Calu3 (cell line): Measurements from ENCODE around the gene CCDC28B. TPM values are rescaled to one million over a fixed set of nuclear protein-coding genes. Genes with fewer than 3 reads are reported as not detected.
A peak's percentile ranks its signal among the peaks of the same experiment; 100 is the strongest.

Experiments
- BruUV-seq: library from RNA; stranded (reverse); fragments of 400-500 nt; replicated peaks from 2 replicates; lab custom pipeline; 2021; lab: Mats Ljungman, UMichigan
- CTCF ChIA-PET: fragments of 300-600 bp; sonication (Branson Sonifier 250); formaldehyde crosslinking; loops from one replicate; lab custom pipeline; 2022; ENCODE audit warnings: antibody characterized with exemption; lab: Charles Lee
- DNase-seq: peaks from one replicate; pipeline ENCODE4 v3.0.0; 2022
- H3K27ac Mint-ChIP-seq: one replicate; pipeline ENCODE4 v1.8.0; 2022; ENCODE audit warnings: mixed read lengths; ENCODE audit not compliant: unreplicated experiment
- H3K27me3 Mint-ChIP-seq: one replicate; pipeline ENCODE4 v1.8.0; 2022; ENCODE audit warnings: mixed read lengths; ENCODE audit not compliant: unreplicated experiment
- H3K36me3 Mint-ChIP-seq: one replicate; pipeline ENCODE4 v1.8.0; 2022; ENCODE audit warnings: mild to moderate bottlenecking, moderate library complexity, mixed read lengths; ENCODE audit not compliant: insufficient read depth, unreplicated experiment
- H3K4me1 Mint-ChIP-seq: one replicate; pipeline ENCODE4 v1.8.0; 2022; ENCODE audit warnings: mild to moderate bottlenecking, low read depth, mixed read lengths; ENCODE audit not compliant: unreplicated experiment
- H3K4me3 Mint-ChIP-seq: one replicate; pipeline ENCODE4 v1.8.0; 2022; ENCODE audit warnings: mild to moderate bottlenecking, low read depth, moderate library complexity, mixed read lengths; ENCODE audit not compliant: unreplicated experiment
- H3K9me3 Mint-ChIP-seq: one replicate; pipeline ENCODE4 v1.8.0; 2022; ENCODE audit warnings: low read depth, mixed read lengths; ENCODE audit not compliant: unreplicated experiment
- intact Hi-C: fragments of 100-400 bp; cut with micrococcal nuclease; formaldehyde crosslinking; loops from one replicate; pipeline ENCODE4 v1.10.0; 2022; ENCODE audit not compliant: unreplicated experiment
- total RNA-seq: library from RNA; stranded (reverse); gene quantifications from 2 replicates; pipeline ENCODE4 v1.2.3, GENCODE V29; 2022
- TF ChIP-seq, protein P1 (sequence below): fragments of 200-600 bp; IDR thresholded peaks from one replicate; pipeline ENCODE4 v1.8.0; 2022; ENCODE audit warnings: antibody characterized with exemption; ENCODE audit not compliant: unreplicated experiment

CCDC28B gene
- total RNA-seq, 1 experiment from 2014 or later: 8.2 TPM

DNA sequence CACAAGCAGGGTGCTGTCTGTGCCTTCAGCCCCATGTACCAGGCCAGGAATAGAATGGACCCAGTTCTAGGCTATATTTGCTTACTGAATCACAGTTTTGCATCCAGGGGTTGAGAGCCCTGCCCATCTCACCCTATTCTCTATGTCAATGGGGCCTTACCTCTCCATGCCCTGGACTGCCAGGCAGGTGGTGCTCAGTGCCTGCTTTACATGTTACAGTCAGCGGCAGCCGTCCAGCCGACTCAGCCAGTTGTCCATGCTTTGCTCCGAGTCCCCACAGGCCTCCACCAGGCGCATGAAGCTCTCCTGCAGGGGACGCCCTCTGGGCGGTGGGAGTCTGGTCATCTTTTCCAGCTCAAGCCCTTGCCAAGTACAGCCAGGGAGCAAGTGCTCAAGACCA lies 34.4 kb downstream of the CCDC28B start:
- Mint-ChIP-seq H3K27me3 (no peaks in the 10 kb centered on the region), H3K4me1 (no peaks in the 10 kb centered on the region), H3K4me3 (no peak overlapping the region), H3K27ac (no peak overlapping the region), H3K9me3 (no peaks in the 10 kb centered on the region), H3K36me3 (peaks cover 19% of the 10 kb centered on the region)
- TF ChIP-seq, protein P1, sequence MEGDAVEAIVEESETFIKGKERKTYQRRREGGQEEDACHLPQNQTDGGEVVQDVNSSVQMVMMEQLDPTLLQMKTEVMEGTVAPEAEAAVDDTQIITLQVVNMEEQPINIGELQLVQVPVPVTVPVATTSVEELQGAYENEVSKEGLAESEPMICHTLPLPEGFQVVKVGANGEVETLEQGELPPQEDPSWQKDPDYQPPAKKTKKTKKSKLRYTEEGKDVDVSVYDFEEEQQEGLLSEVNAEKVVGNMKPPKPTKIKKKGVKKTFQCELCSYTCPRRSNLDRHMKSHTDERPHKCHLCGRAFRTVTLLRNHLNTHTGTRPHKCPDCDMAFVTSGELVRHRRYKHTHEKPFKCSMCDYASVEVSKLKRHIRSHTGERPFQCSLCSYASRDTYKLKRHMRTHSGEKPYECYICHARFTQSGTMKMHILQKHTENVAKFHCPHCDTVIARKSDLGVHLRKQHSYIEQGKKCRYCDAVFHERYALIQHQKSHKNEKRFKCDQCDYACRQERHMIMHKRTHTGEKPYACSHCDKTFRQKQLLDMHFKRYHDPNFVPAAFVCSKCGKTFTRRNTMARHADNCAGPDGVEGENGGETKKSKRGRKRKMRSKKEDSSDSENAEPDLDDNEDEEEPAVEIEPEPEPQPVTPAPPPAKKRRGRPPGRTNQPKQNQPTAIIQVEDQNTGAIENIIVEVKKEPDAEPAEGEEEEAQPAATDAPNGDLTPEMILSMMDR: no peak
- no peak for DNase-seq
- CTCF ChIA-PET: interaction anchor here (0.7 kb wide), 1 partner anchor 11 kb away, joined by 3 read pairs; no protein-coding TSS in a partner anchor
- BruUV-seq: no TSS peak
- intact Hi-C loops: no loop called here

DNA sequence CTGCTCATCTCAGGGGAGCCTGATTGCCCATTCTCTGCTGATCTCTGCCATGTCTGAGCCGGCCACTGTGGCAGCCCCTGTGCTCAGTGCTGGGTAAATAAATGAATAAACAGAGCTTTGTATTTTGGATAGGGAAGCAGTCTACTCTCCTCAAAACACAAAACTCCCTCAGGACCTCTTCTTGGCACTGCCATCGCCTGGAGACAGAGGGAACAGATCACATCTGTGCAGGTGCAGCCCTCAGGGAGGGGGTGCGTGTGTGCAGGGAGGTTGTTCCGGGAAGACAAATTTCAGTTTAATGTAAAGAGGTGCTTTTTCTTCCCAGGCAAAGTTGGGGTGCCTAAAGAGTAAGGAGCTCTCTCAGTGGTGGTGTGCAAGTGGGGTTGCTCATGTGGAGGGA lies 38.9 kb downstream of the CCDC28B start:
- DNase-seq: no peak
- no TSS peak for BruUV-seq

DNA sequence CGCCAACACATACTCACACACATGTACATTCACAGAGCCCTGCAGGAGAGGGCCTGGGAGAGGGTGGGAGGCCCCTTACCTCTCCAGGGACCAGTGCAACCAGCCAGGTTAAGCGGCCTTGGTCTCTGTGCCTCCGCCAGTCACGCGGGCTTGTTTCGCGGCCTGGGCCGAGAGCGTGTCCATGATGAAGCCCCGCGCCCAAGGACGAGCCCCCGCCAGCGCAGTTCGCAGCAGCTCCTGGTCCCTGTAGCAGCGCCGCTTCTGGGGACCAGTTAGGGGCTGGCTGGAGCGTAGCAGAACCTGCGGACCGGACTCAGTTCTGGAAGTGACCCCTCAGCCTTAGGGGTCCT lies 39.4 kb downstream of the CCDC28B start:
- CTCF ChIA-PET: interaction anchor here (0.5 to 1.8 kb wide), 5 partner anchors 24 to 85 kb away, joined by 3 to 7 read pairs (median 5); no protein-coding TSS in a partner anchor
- Mint-ChIP-seq H3K9me3 (no peaks in the 10 kb centered on the region), H3K27ac (no peak overlapping the region), H3K4me1 (no peaks in the 10 kb centered on the region), H3K27me3 (no peaks in the 10 kb centered on the region), H3K36me3 (peaks cover 14% of the 10 kb centered on the region), H3K4me3 (peak overlapping the region; percentile 88)
- intact Hi-C loops: loop anchor here (5.0 to 10.0 kb wide), 2 partner anchors 55 to 78 kb away; partner anchors contain the start of gene HDAC1
- TF ChIP-seq, protein P1: no peak
- DNase-seq: no peak
- BruUV-seq: no TSS peak

More for the DNA sequence above, 38.9 kb downstream of the CCDC28B start:
- TF ChIP-seq, protein P1: no peak
- Mint-ChIP-seq H3K4me3 (peak overlapping the region; percentile 88), H3K27me3 (no peaks in the 10 kb centered on the region), H3K9me3 (no peaks in the 10 kb centered on the region), H3K27ac (no peak overlapping the region), H3K36me3 (peaks cover 15% of the 10 kb centered on the region), H3K4me1 (no peaks in the 10 kb centered on the region)
- CTCF ChIA-PET: interaction anchor here (0.5 to 1.6 kb wide), 2 partner anchors 16 to 82 kb away, joined by 3 to 7 read pairs; no protein-coding TSS in a partner anchor
- intact Hi-C loops: no loop called here

DNA sequence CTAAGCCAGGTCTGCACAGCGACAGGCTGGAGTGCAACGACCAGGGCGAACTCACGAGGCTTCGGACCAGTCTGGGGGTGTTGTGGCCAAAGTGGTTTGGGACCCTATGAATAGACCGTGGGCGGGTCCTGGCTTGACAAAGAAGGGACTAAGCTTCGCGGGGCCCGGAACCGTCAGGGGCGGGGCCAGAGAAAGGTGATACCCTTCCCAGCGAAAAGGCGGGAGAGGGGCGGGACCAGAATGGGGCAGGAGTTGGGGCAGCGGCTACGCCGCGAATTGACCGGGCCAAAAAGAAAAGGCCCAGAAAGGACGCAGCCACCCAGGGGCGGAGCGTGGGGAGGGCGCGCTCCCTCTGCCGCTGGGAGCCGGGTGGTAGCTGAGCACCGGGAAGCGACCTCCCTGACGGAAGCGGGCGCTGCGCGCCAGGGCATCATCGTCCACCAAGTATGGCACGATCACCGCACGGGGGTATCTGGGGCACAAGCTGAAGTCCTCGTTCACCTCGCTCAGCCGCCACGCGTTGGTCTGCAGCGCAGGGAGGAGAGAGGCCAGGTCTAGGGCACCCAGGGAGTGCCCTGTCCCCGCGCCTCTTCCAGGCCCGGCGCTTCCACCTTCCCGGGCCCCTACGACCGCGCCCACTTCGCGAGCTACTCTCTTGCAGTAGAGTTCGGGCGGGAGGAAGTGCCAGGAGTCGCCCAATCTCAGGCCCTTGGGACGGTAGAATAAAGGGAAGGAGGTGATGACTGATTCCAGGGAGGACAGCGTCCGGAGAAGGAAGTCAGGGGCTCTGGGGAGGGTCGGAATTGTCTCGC lies 40.0 kb downstream of the CCDC28B start:
- peak; percentile 77 for DNase-seq
- peak overlapping the region; percentile 88 for H3K4me3 Mint-ChIP-seq

More for the DNA sequence above, 40.0 kb downstream of the CCDC28B start:
- peaks cover 14% of the 10 kb centered on the region for H3K36me3 Mint-ChIP-seq
- no peaks in the 10 kb centered on the region for H3K9me3 Mint-ChIP-seq
- TF ChIP-seq, protein P1: no peak
- intact Hi-C loops: loop anchor here (5.0 to 10.0 kb wide), 2 partner anchors 54 to 77 kb away; partner anchors contain the start of gene HDAC1
- H3K27ac Mint-ChIP-seq: peak overlapping the region; percentile 64
- TSS peak; percentile 31 for BruUV-seq
- no peaks in the 10 kb centered on the region for H3K4me1 Mint-ChIP-seq
- H3K27me3 Mint-ChIP-seq: no peaks in the 10 kb centered on the region
- CTCF ChIA-PET: interaction anchor here (0.6 to 1.9 kb wide), 12 partner anchors 10 to 308 kb away, joined by 3 to 15 read pairs (median 4); no protein-coding TSS in a partner anchor
